ENCODE measurements around the gene THYN1. TPM values are rescaled to one million over a fixed set of nuclear protein-coding genes. Genes with fewer than 3 reads are reported as not detected.

Gene THYN1
- total RNA-seq, 1 donor from 2014 or later = 69.6 TPM

DNA sequence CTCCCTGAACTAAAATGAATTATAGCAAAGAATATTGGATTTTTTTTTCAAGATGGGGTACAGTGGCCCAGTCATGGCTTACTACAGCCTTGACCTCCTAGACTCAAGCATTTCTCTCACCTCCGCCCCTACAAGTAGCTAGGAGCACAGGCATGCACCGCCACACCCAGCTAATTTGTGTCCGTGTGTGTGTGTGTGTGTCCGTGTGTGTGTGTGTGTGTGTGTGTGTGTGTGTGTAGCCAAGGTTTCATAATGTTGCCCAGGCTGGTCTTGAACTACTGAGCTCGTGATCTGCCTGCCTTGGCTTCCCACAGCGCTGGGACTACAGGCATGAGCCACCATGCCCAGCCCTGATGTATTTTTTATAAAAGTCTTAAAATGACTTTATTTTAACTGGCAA lies 12.6 kb downstream of the THYN1 start:
- H3K4me3 Mint-ChIP-seq (ENCODE audit: low read depth) = no peak overlapping the region
- TF ChIP-seq CTCF (IDR thresholded peaks at IDR 0.05; ENCODE audit: unreplicated experiment) = no peak
- H3K36me3 Mint-ChIP-seq (ENCODE audit: insufficient read depth) = peaks cover 19% of the 10 kb centered on the region
- H3K27me3 Mint-ChIP-seq = no peaks in the 10 kb centered on the region
- H3K4me1 Mint-ChIP-seq (ENCODE audit: low read depth) = no peaks in the 10 kb centered on the region
- no peaks in the 10 kb centered on the region for H3K9me3 Mint-ChIP-seq (ENCODE audit: low read depth)
- no peak for DNase-seq (ENCODE audit: low spot score, unreplicated experiment)
- H3K27ac Mint-ChIP-seq = no peak overlapping the region

DNA sequence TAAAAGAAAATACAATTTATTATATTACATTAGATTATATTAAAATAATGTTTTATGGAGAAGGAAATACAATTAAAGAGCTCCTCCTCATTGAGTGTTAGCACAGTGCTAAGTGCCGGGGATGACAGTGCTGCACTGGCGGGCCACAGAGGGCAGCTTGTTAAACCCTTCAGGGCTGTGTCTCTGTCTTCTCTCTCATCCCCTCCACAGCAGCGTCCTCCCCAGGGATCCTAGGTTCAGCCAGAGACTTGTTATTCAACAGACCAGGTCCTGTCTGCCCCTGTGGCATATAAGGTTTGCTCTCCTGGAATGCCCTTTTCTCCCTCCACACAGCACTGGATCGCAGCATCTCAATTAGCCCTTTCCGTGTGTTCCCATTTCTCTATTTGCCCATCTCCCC lies 14.2 kb downstream of the THYN1 start:
- Mint-ChIP-seq H3K27me3 (no peaks in the 10 kb centered on the region), H3K36me3 (ENCODE audit: insufficient read depth) (peaks cover 12% of the 10 kb centered on the region), H3K9me3 (ENCODE audit: low read depth) (no peaks in the 10 kb centered on the region), H3K4me1 (ENCODE audit: low read depth) (no peaks in the 10 kb centered on the region), H3K27ac (no peak overlapping the region), H3K4me3 (ENCODE audit: low read depth) (no peak overlapping the region)
- TF ChIP-seq CTCF (IDR thresholded peaks at IDR 0.05; ENCODE audit: unreplicated experiment) = no peak
- DNase-seq (ENCODE audit: low spot score, unreplicated experiment) = no peak

DNA sequence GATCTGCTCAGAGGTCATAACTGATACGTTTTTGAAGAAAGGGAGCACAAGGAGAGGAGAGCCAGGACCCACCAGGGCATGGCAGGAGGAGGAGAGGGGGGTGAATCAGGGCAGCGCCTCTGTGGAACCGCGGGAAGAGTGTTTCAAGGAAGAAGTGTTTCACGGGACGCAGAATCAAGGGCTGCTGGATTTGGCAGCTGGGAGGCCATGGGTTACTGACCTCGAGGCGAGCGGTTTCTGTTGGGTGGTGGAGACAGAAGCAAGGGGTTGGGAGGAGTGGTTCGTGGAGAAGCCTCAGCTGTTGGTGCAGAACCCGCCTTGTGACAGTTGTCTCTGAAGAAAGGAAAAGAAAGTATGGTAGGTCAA lies 15.6 kb downstream of the THYN1 start:
- Mint-ChIP-seq H3K27me3 (no peaks in the 10 kb centered on the region), H3K4me1 (ENCODE audit: low read depth) (no peaks in the 10 kb centered on the region), H3K27ac (no peak overlapping the region), H3K9me3 (ENCODE audit: low read depth) (no peaks in the 10 kb centered on the region), H3K4me3 (ENCODE audit: low read depth) (no peak overlapping the region), H3K36me3 (ENCODE audit: insufficient read depth) (peaks cover 7% of the 10 kb centered on the region)
- no peak for DNase-seq (ENCODE audit: low spot score, unreplicated experiment)
- no peak for TF ChIP-seq CTCF (IDR thresholded peaks at IDR 0.05; ENCODE audit: unreplicated experiment)

DNA sequence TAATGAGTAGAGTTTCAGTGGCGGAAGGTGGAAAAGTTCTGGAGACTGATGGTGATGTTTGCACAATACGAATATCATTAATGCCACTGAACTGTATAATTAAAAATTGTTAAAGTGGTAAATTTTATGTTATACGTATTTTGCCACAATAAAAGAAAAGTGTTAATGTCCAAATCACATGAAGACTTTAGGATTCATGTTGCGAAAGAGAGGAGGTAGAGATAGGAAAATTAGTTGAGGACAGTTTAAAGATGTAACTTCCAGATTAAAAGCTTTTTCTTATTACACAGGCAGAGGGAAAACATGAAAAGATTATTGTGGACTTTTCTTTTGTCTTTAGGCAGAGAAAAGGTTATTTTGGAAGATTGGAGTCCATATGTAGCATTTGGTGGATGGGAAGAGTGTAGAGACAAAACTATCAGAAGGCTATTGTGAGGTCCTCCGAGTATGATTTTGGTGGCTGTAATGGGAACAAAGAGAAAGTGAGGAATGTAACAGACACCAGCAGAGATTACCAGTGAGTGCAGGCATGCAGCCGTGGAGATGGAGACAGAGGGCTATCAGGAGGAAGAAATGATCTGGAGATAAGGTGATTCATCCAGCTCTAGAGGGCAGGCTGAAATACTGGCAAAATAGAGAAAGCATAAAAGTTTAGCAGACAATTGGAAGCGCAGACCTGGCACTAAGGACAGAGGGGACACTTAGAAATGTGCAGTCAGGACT lies 16.2 kb downstream of the THYN1 start:
- TF ChIP-seq CTCF (IDR thresholded peaks at IDR 0.05; ENCODE audit: unreplicated experiment) = no peak
- H3K4me3 Mint-ChIP-seq (ENCODE audit: low read depth) = no peak overlapping the region
- no peaks in the 10 kb centered on the region for H3K4me1 Mint-ChIP-seq (ENCODE audit: low read depth)
- no peaks in the 10 kb centered on the region for H3K27me3 Mint-ChIP-seq
- peaks cover 7% of the 10 kb centered on the region for H3K36me3 Mint-ChIP-seq (ENCODE audit: insufficient read depth)
- no peaks in the 10 kb centered on the region for H3K9me3 Mint-ChIP-seq (ENCODE audit: low read depth)
- H3K27ac Mint-ChIP-seq = no peak overlapping the region
- no peak for DNase-seq (ENCODE audit: low spot score, unreplicated experiment)

DNA sequence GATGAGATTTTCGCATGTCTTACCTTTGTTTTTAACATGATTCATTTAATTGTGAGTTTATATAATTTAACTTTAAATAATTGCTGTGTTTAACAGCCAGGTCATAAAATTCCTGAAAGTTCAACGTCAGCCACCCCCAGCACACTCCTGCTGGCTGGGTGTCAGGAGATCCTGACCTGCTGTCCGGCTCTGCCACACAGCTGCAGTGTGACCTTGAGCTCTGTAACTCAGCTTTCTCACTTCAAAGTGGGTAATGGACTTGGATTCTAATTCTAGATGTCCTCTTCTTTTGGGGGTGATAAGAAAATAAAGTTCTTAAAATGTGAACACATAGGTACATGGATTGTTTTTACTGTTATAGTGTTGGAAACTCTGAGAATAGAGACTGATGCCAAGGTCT lies 17.8 kb downstream of the THYN1 start:
- Mint-ChIP-seq H3K36me3 (ENCODE audit: insufficient read depth) (peaks cover 7% of the 10 kb centered on the region), H3K9me3 (ENCODE audit: low read depth) (no peaks in the 10 kb centered on the region), H3K4me3 (ENCODE audit: low read depth) (no peak overlapping the region), H3K27ac (no peak overlapping the region), H3K4me1 (ENCODE audit: low read depth) (no peaks in the 10 kb centered on the region), H3K27me3 (no peaks in the 10 kb centered on the region)
- TF ChIP-seq CTCF (IDR thresholded peaks at IDR 0.05; ENCODE audit: unreplicated experiment) = no peak
- DNase-seq (ENCODE audit: low spot score, unreplicated experiment) = no peak
